ENCODE results near the gene DCAF11.

DNA sequence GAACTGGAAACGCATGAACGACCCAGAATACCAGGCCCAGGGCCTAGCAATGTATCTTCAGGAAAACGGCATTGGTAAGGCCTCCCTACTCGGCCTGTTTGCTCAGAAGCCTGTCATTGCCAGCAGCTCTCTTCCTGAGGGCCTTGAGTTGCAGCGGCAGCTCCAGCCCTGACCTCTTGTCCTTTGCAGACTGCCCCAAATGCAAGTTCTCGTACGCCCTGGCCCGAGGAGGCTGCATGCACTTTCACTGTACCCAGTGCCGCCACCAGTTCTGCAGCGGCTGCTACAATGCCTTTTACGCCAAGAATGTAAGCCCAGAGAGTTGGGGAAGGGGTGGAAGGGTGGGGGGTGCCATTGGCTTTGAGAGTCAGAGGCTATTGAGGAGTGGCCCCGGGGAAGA, 42.8 kb downstream of the DCAF11 start:
- TF ChIP-seq CTCF (IDR thresholded peaks at IDR 0.05) (no peak), EZH2 (IDR thresholded peaks at IDR 0.05; ENCODE audit: borderline replicate concordance, insufficient read depth, low read depth, low read length, poor library complexity, severe bottlenecking) (no peak)
